Lung (tissue), 12 donors: ENCODE data around the gene CNGA3. TPM values are rescaled to one million over a fixed set of nuclear protein-coding genes. Genes with fewer than 3 reads are reported as not detected.

Experiments used
- ATAC-seq: fragments of 200-7000 bp; cut with Tn5 transposase; one replicate; pipeline ENCODE4 v1.9.1; 2020; ENCODE audit warnings: moderate number of reproducible peaks; ENCODE audit not compliant: insufficient read depth, low FRiP score
- DNase-seq, 3 donors: peaks; one replicate each; pipeline ENCODE4 v3.0.0-alpha.2; 2013 to 2017
- H3K27ac ChIP-seq, 2 donors: one replicate each; pipeline ENCODE4 v1.5.1; 2013; ENCODE audit warnings: mild to moderate bottlenecking in 2 of 2, moderate library complexity in 2 of 2, control low read depth in 1 of 2, inconsistent platforms in 1 of 2, low read depth in 1 of 2, low read length in 1 of 2
- H3K27me3 ChIP-seq, 3 donors: one replicate each; pipeline ENCODE4 v1.5.1; 2013; ENCODE audit warnings: low read length in 2 of 3; ENCODE audit not compliant: control insufficient read depth in 3 of 3, insufficient read depth in 3 of 3
- H3K36me3 ChIP-seq, 4 donors: one replicate each; pipeline ENCODE4 v1.5.1; 2013; ENCODE audit warnings: low read length in 4 of 4, mild to moderate bottlenecking in 1 of 4, moderate library complexity in 1 of 4; ENCODE audit not compliant: control insufficient read depth in 4 of 4, insufficient read depth in 4 of 4
- H3K4me1 ChIP-seq, 5 donors: one replicate each; pipeline ENCODE4 v1.5.1; 2013; ENCODE audit warnings: low read length in 5 of 5, mild to moderate bottlenecking in 2 of 5, moderate library complexity in 1 of 5; ENCODE audit not compliant: control insufficient read depth in 5 of 5, insufficient read depth in 5 of 5
- H3K4me3 ChIP-seq: one replicate; pipeline ENCODE4 v1.5.1; 2013; ENCODE audit warnings: mild to moderate bottlenecking, control low read depth, moderate library complexity
- H3K9ac ChIP-seq, 2 donors: one replicate each; pipeline ENCODE4 v1.5.1; 2013; ENCODE audit warnings: low read length in 2 of 2, control low read depth in 1 of 2; ENCODE audit not compliant: insufficient read depth in 1 of 2
- H3K9me3 ChIP-seq, 4 donors: one replicate each; pipeline ENCODE4 v1.5.1; 2013; ENCODE audit warnings: low read length in 3 of 4, mild to moderate bottlenecking in 1 of 4, moderate library complexity in 1 of 4; ENCODE audit not compliant: control insufficient read depth in 4 of 4, insufficient read depth in 3 of 4
- WGBS, 2 donors: extraction: QIAGEN DNeasy Blood & Tissue Kit; methylation state at CpG; one replicate each; pipeline ENCODE4 v1.1.7; 2013; 5-methylcytosine and 5-hydroxymethylcytosine counted together
- polyA plus RNA-seq, 2 donors: library from polyadenylated mRNA; stranded (reverse); fragments of 200-250 nt; gene quantifications; one replicate each; pipeline ENCODE4 v1.2.1, GENCODE V29; 2013
- total RNA-seq, 2 donors: library from RNA; depleted of rRNA in 1 of 2; stranded (reverse); fragments of >200 nt in 1 of 2; gene quantifications; one replicate each; pipeline ENCODE4 v1.2.1, GENCODE V29; 2014 to 2021
- TF ChIP-seq, protein P1 (sequence below): IDR thresholded peaks from 2 replicates; pipeline ENCODE4 v1.5.1; 2012; ENCODE audit warnings: mild to moderate bottlenecking; ENCODE audit errors: control extremely low read depth, extremely low read depth
- donor health status: control.
- donor health status: control.
- donor health status: Bipolar disorder and iron deficiency.
- donor health status: healthy.
- donor health status: DM: yes; HTN: yes; CAD: no.

CNGA3 gene
- total and polyA plus RNA-seq, 4 donors, result 0.06 to 0.40 (median 0.18) TPM

DNA sequence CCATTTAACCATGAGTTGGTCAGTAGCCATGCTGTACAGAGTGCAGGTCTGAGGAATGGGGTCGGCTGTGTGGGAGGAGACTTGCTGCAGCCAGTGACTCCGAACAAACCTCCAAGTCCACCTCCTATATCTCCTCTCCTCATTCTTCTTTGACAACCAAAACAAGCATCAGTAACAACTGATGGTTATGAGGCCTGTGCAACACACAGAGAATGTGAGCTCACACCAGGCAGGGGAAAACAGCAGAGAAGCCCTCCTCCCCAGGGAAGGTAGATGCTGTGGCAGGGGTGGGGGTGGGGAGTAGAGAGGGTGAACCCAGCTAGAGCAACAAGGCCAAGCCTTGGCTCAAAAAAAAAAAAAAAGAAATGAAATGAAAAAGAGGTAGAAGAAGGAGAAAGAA is 12.3 kb upstream of the CNGA3 start:
- ATAC-seq (no peak), DNase-seq (no peak)
- Histone ChIP-seq H3K4me3 (no peak overlapping the region), H3K27me3 (no peaks in the 10 kb centered on the region), H3K27ac (no peak overlapping the region), H3K9me3 (no peaks in the 10 kb centered on the region), H3K9ac (no peak overlapping the region), H3K4me1 (no peaks in the 10 kb centered on the region), H3K36me3 (no peaks in the 10 kb centered on the region)
- 60 to 62% methylated on average over 2 of the region's 2 CpGs for WGBS, 2 donors
- TF ChIP-seq, protein P1, sequence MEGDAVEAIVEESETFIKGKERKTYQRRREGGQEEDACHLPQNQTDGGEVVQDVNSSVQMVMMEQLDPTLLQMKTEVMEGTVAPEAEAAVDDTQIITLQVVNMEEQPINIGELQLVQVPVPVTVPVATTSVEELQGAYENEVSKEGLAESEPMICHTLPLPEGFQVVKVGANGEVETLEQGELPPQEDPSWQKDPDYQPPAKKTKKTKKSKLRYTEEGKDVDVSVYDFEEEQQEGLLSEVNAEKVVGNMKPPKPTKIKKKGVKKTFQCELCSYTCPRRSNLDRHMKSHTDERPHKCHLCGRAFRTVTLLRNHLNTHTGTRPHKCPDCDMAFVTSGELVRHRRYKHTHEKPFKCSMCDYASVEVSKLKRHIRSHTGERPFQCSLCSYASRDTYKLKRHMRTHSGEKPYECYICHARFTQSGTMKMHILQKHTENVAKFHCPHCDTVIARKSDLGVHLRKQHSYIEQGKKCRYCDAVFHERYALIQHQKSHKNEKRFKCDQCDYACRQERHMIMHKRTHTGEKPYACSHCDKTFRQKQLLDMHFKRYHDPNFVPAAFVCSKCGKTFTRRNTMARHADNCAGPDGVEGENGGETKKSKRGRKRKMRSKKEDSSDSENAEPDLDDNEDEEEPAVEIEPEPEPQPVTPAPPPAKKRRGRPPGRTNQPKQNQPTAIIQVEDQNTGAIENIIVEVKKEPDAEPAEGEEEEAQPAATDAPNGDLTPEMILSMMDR, result no peak

DNA sequence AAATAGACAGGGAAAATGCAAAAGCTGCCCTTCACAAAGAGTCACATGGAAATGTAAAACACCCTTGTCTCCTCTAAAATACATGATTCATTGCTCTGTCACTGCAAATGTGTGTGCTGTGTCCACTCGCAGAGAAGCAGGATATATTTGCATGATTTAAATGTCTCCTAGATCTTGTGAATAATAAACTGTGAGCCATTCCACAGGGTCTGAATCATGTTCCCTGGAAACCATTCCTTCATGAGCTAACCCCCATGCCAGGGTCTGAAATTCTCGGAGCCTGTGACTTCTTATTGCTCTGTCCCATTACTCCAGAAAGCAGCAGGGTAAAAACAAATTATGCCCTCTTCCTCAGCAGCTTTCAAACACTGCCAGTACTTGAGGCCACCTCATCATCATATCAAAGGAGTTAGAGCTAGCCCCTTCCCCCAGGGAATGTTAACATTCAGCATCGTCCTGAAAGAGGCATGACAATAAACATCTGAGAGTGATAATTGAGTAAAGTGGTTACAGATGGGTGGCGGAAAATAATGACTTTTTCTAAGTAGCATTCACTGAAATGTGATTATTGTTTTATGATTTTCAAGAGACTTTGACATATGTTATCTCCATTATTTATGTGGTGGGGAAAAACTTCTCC is 11.7 kb upstream of the CNGA3 start:
- Histone ChIP-seq H3K9ac (no peak overlapping the region), H3K27ac (no peak overlapping the region), H3K36me3 (no peaks in the 10 kb centered on the region), H3K9me3 (no peaks in the 10 kb centered on the region), H3K27me3 (peaks cover 0 to 2% (median 0%) of the 10 kb centered on the region in 3 donors), H3K4me3 (no peak overlapping the region), H3K4me1 (no peaks in the 10 kb centered on the region)
- TF ChIP-seq, protein P1, result no peak
- no peak for ATAC-seq
- WGBS, 2 donors, result 33 to 36% methylated on average over 4 of the region's 4 CpGs
- DNase-seq, result no peak

DNA sequence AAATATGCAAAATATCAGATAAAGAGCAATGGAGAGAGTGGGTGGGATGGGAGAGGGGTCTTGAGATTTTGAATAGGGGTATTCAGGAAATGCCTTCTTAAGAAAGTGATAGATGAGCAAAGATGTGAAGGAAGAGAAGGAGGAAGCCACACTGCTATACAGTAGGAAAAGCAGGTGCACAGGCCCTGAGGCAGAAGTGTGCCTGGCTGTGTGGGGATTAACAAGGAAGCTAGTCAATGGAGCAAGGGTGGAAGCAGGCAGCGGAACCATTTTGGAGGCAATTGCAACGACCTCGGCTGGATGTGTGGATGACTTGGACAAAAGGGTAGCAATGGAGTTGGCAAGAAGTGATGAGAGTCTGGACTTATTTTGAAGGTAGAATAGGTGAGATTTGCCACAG is 11.0 kb upstream of the CNGA3 start:
- Histone ChIP-seq H3K4me3 (no peak overlapping the region), H3K36me3 (no peaks in the 10 kb centered on the region), H3K4me1 (no peaks in the 10 kb centered on the region), H3K9ac (no peak overlapping the region), H3K9me3 (no peaks in the 10 kb centered on the region), H3K27me3 (peaks cover 0 to 3% (median 0%) of the 10 kb centered on the region in 3 donors), H3K27ac (no peak overlapping the region)
- WGBS, 2 donors, result 86 to 87% methylated on average over 3 of the region's 3 CpGs
- DNase-seq (no peak), ATAC-seq (no peak)
- TF ChIP-seq, protein P1, result no peak

DNA sequence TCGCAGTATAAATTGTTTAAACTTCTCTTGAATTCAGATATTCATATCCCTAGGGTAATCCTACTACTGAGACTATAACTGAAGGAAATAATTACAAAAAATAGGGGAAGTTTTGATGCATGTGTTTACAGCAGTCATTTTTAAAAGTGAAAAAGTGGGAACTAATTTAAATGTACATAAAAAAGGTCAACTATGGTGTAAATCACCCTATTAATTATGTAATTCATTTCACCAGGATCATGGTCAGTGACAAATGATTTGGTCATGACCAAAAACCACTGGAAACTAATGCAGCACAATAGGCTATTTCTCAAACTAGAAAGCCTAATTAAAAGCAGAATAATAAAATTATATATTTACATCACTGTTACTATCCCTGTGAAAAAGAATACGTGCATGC is 5.0 kb upstream of the CNGA3 start:
- no peaks in the 10 kb centered on the region for H3K4me1 ChIP-seq
- H3K9ac ChIP-seq, result no peak overlapping the region
- H3K27ac ChIP-seq, result no peak overlapping the region
- no peaks in the 10 kb centered on the region for H3K9me3 ChIP-seq
- TF ChIP-seq, protein P1, result no peak
- no peak for ATAC-seq
- WGBS, 2 donors, result 93 to 95% methylated on average over 2 of the region's 2 CpGs
- H3K36me3 ChIP-seq, result no peaks in the 10 kb centered on the region
- no peak overlapping the region for H3K4me3 ChIP-seq
- DNase-seq, result no peak
- H3K27me3 ChIP-seq, result peaks cover 0 to 38% (median 16%) of the 10 kb centered on the region in 3 donors
